A549 (cell line): Measurements from ENCODE around the gene SAMD4B. TPM values are rescaled to one million over a fixed set of nuclear protein-coding genes. Genes with fewer than 3 reads are reported as not detected.
A peak's percentile ranks its signal among the peaks of the same experiment; 100 is the strongest.

Experiments
- ATAC-seq, 2 experiments: fragments of 200-7000 bp in 1 of 2; fragments of >200 bp in 1 of 2; cut with Nextera tagmentation in 1 of 2; cut with Tn5 transposase in 1 of 2; 3 replicates each; pipeline versions ENCODE4 v1.8.0 to v1.9.1; 2018 to 2020; ENCODE audit warnings: mild to moderate bottlenecking in 1 of 2, moderate library complexity in 1 of 2
- CTCF ChIA-PET: fragments of 300-600 bp; sonication (Branson Sonifier 250); formaldehyde crosslinking; extraction: SDS; loops from one replicate; lab custom pipeline; 2021; ENCODE audit warnings: antibody characterized with exemption, inconsistent platforms; lab: Yijun Ruan, JAX
- POLR2A ChIA-PET: fragments of 350-600 bp; formaldehyde crosslinking; extraction: SDS; loops from one replicate; lab custom pipeline; 2021; ENCODE audit warnings: antibody characterized with exemption, inconsistent platforms; lab: Yijun Ruan, JAX
- DNase-seq, 2 experiments: peaks; one replicate each; pipeline versions ENCODE4 v3.0.0 to v3.0.0-alpha.2; 2011 to 2016; ENCODE audit warnings: low read depth in 1 of 2, low spot score in 1 of 2
- FAIRE-seq: peaks from 2 replicates; lab custom pipeline; 2011; peaks lifted over from hg19 to GRCh38; lab: Jason Lieb, UNC
- H3K27ac ChIP-seq, 2 experiments: fragments of >200 bp; sonication (Bioruptor Twin); formaldehyde crosslinking; 3 replicates each; pipeline ENCODE4 v1.5.1; 2016 to 2017
- H3K4me1 ChIP-seq: fragments of >200 bp; sonication (Bioruptor Twin); formaldehyde crosslinking; 3 replicates; pipeline ENCODE4 v1.6.1; 2016
- H3K4me2 ChIP-seq: fragments of >200 bp; sonication (Bioruptor Twin); formaldehyde crosslinking; 3 replicates; pipeline ENCODE4 v1.6.1; 2016
- H3K4me3 ChIP-seq: fragments of >200 bp; sonication (Bioruptor Twin); formaldehyde crosslinking; 3 replicates; pipeline ENCODE4 v1.5.1; 2016
- H3K9me3 ChIP-seq: fragments of >200 bp; sonication (Bioruptor Twin); formaldehyde crosslinking; 3 replicates; pipeline ENCODE4 v1.6.1; 2016
- ATOH8 ChIP-seq: fragments of 250-450 bp; sonication (Bioruptor Pico); IDR thresholded peaks from 2 replicates; pipeline ENCODE4 v1.5.0; 2020; ENCODE audit warnings: low read depth, mild to moderate bottlenecking, moderate library complexity
- BHLHE40 ChIP-seq: IDR thresholded peaks from 2 replicates; pipeline ENCODE4 v1.6.1; 2012; ENCODE audit warnings: low read depth, low read length, inconsistent platforms
- CBX2 ChIP-seq: fragments of 200-600 bp; sonication (generic); IDR thresholded peaks from 2 replicates; pipeline ENCODE4 v1.6.1; 2016; ENCODE audit warnings: low read depth, mild to moderate bottlenecking, borderline replicate concordance
- CEBPB ChIP-seq, 2 experiments: fragments of >200 bp in 1 of 2; sonication (Bioruptor Twin) in 1 of 2; formaldehyde crosslinking in 1 of 2; IDR thresholded peaks; 2 replicates each; pipeline ENCODE4 v1.6.1; 2012 to 2016
- CHD2 ChIP-seq: fragments of 150-350 bp; IDR thresholded peaks from 2 replicates; pipeline ENCODE4 v1.6.1; 2014; ENCODE audit warnings: low read length; ENCODE audit not compliant: partially characterized antibody
- CTCF ChIP-seq: fragments of >200 bp; sonication (Bioruptor Twin); formaldehyde crosslinking; IDR thresholded peaks from 3 replicates; pipeline ENCODE4 v1.5.1; 2016
- ELK1 ChIP-seq: fragments of 150-350 bp; IDR thresholded peaks from 2 replicates; pipeline ENCODE4 v1.6.1; 2014; ENCODE audit warnings: low read depth, mild to moderate bottlenecking, low read length
- FOSL2 ChIP-seq, 2 experiments: fragments of 450-650 bp in 1 of 2; fragments of >200 bp in 1 of 2; sonication (Bioruptor Twin) in 1 of 2; formaldehyde crosslinking; IDR thresholded peaks; 2 replicates each; pipeline versions ENCODE4 v1.5.0 to v1.6.1; 2016 to 2020; ENCODE audit warnings: mild to moderate bottlenecking in 1 of 2, moderate library complexity in 1 of 2
- FOXS1 ChIP-seq: fragments of 250-450 bp; sonication (Bioruptor Pico); IDR thresholded peaks from 2 replicates; pipeline ENCODE4 v1.5.0; 2020; ENCODE audit warnings: mild to moderate bottlenecking, moderate library complexity
- GATA3 ChIP-seq: IDR thresholded peaks from 2 replicates; pipeline ENCODE4 v1.6.1; 2012; ENCODE audit warnings: borderline replicate concordance
- HOXA7 ChIP-seq: fragments of 250-450 bp; sonication (Bioruptor Pico); IDR thresholded peaks from 2 replicates; pipeline ENCODE4 v1.5.0; 2020; ENCODE audit warnings: mild to moderate bottlenecking, moderate library complexity
- JUN ChIP-seq, 2 experiments: fragments of >200 bp; sonication (Bioruptor Twin); formaldehyde crosslinking; IDR thresholded peaks; 2 replicates in 1 of 2; 3 replicates in 1 of 2; pipeline ENCODE4 v1.6.1; 2016 to 2017
- MAFK ChIP-seq: fragments of 450-650 bp; IDR thresholded peaks from 2 replicates; pipeline ENCODE4 v1.6.1; 2014; ENCODE audit not compliant: partially characterized antibody
- MYC ChIP-seq: IDR thresholded peaks from 2 replicates; pipeline ENCODE4 v1.6.1; 2012; ENCODE audit warnings: mild to moderate bottlenecking, inconsistent platforms, low read length, improper control_type of control experiment, borderline replicate concordance
- NPAS2 ChIP-seq: fragments of 250-450 bp; sonication (Bioruptor Pico); IDR thresholded peaks from 2 replicates; pipeline ENCODE4 v1.8.0; 2022; ENCODE audit warnings: mild to moderate bottlenecking, moderate library complexity, borderline replicate concordance
- NR3C1 ChIP-seq: fragments of >200 bp; sonication (Bioruptor Twin); formaldehyde crosslinking; IDR thresholded peaks from 3 replicates; pipeline ENCODE4 v1.6.1; 2017
- PBX3 ChIP-seq: IDR thresholded peaks from 2 replicates; pipeline ENCODE4 v1.6.1; 2012
- PHF8 ChIP-seq: fragments of 200-600 bp; sonication (generic); IDR thresholded peaks from 2 replicates; pipeline ENCODE4 v1.6.1; 2016; ENCODE audit warnings: low read depth, mild to moderate bottlenecking, antibody characterized with exemption, moderate library complexity, borderline replicate concordance
- POLR2AphosphoS2 ChIP-seq: conservative IDR thresholded peaks from 2 replicates; pipeline ENCODE4 v1.6.1; 2012; ENCODE audit warnings: low read length, improper control_type of control experiment, inconsistent platforms
- RAD21 ChIP-seq, 2 experiments: fragments of >200 bp in 1 of 2; sonication (Bioruptor Twin) in 1 of 2; formaldehyde crosslinking in 1 of 2; IDR thresholded peaks in 1 of 2; conservative IDR thresholded peaks in 1 of 2; 2 replicates in 1 of 2; 3 replicates in 1 of 2; pipeline ENCODE4 v1.6.1; 2012 to 2018; ENCODE audit warnings: inconsistent platforms in 1 of 2
- REST ChIP-seq: fragments of 200-600 bp; sonication (generic); IDR thresholded peaks from 2 replicates; pipeline ENCODE4 v1.6.1; 2016; ENCODE audit warnings: antibody characterized with exemption, mild to moderate bottlenecking, moderate library complexity
- RFX5 ChIP-seq: fragments of 450-650 bp; IDR thresholded peaks from 2 replicates; pipeline ENCODE4 v1.7.1; 2014; ENCODE audit warnings: antibody characterized with exemption, mild to moderate bottlenecking, moderate library complexity
- RNF2 ChIP-seq: fragments of 200-600 bp; sonication (generic); IDR thresholded peaks from 2 replicates; pipeline ENCODE4 v1.6.1; 2016; ENCODE audit warnings: low read depth, mild to moderate bottlenecking, antibody characterized with exemption, moderate library complexity, borderline replicate concordance
- SMC3 ChIP-seq: fragments of >200 bp; sonication (Bioruptor Twin); formaldehyde crosslinking; IDR thresholded peaks from 3 replicates; pipeline ENCODE4 v1.6.1; 2018; ENCODE audit warnings: inconsistent platforms
- SREBF2 ChIP-seq: fragments of 450-650 bp; IDR thresholded peaks from 2 replicates; pipeline ENCODE4 v1.6.1; 2014; ENCODE audit warnings: mild to moderate bottlenecking, moderate library complexity
- TFCP2L1 ChIP-seq: fragments of 250-450 bp; sonication (Bioruptor Pico); IDR thresholded peaks from 2 replicates; pipeline ENCODE4 v1.5.0; 2021; ENCODE audit warnings: mild to moderate bottlenecking
- USF2 ChIP-seq: fragments of 450-650 bp; IDR thresholded peaks from 2 replicates; pipeline ENCODE4 v1.6.1; 2014; ENCODE audit warnings: antibody characterized with exemption
- ZC3H11A ChIP-seq: fragments of 450-650 bp; IDR thresholded peaks from 2 replicates; pipeline ENCODE4 v1.6.1; 2014; ENCODE audit warnings: antibody characterized with exemption, mild to moderate bottlenecking
- ZNF302 ChIP-seq: fragments of 250-450 bp; sonication (Bioruptor Pico); IDR thresholded peaks from 2 replicates; pipeline ENCODE4 v1.9.0; 2021; ENCODE audit warnings: inconsistent platforms, mild to moderate bottlenecking, moderate library complexity
- ZSCAN20 ChIP-seq: fragments of 250-450 bp; sonication (Bioruptor Pico); IDR thresholded peaks from 2 replicates; pipeline ENCODE4 v1.8.0; 2022; ENCODE audit warnings: mild to moderate bottlenecking, moderate library complexity
- WGBS: methylation state at CpG from one replicate; pipeline ENCODE4 v1.1.6; 2017; ENCODE audit errors: missing lambda C conversion rate; 5-methylcytosine and 5-hydroxymethylcytosine counted together
- polyA plus RNA-seq, 4 experiments: library from polyadenylated mRNA; depleted of rRNA in 3 of 4; stranded (reverse); fragments of >200 nt; fragmentation: RNase III in 1 of 4; extraction: RNeasy Plus Mini Kit Qiagen cat#74134 plus additional on column Dnase treatment in 1 of 4; gene quantifications; 2 replicates in 3 of 4; 3 replicates in 1 of 4; pipeline ENCODE4 v1.2.3, GENCODE V29; 2011 to 2017

SAMD4B gene
- polyA plus RNA-seq, 2 of the 4 experiments (the other 2 are of a cell fraction) = 82.1 to 118 TPM

GRCh38 chr19:39398297-39398864 lies 56.2 kb downstream of the SAMD4B start:
- H3K4me2 ChIP-seq = peak overlapping the region; percentile 85
- peak; percentile 86 for FAIRE-seq
- ChIA-PET POLR2A (interaction anchor here (0.6 to 3.8 kb wide), 12 partner anchors 9 to 468 kb away, joined by 3 to 122 read pairs (median 8); partner anchors contain the start of genes FBXO17, MRPS12, PLEKHG2 and RPS16), CTCF (interaction anchor here (0.5 to 21.4 kb wide), 66 partner anchors 9 to 995 kb away, joined by 3 to 484 read pairs (median 4); partner anchors contain the start of genes DLL3, EID2, EID2B and FAM98C)
- H3K4me1 ChIP-seq = peaks cover 63% of the 10 kb centered on the region
- 32% methylated on average over 11 of the region's 11 CpGs for WGBS
- peak; percentile 84 to 92 for DNase-seq
- peak; percentile 27 to 39 for ATAC-seq
- peak overlapping the region; percentile 22; the same call in 2 of the 3 replicates for H3K4me3 ChIP-seq
- H3K27ac ChIP-seq = peak overlapping the region; percentile 92 to 99
- H3K9me3 ChIP-seq = no peaks in the 10 kb centered on the region
- no peak for TF ChIP-seq USF2
- TF ChIP-seq NPAS2 (CRISPR knock-in tag) = no peak
- no peak for TF ChIP-seq FOXS1 (CRISPR knock-in tag)
- no peak for TF ChIP-seq SMC3
- TF ChIP-seq RFX5 = no peak
- no peak for TF ChIP-seq TFCP2L1 (CRISPR knock-in tag)
- TF ChIP-seq CBX2 = no peak
- no peak; the same call in 1 of the 2 replicates for TF ChIP-seq HOXA7 (CRISPR knock-in tag)
- TF ChIP-seq CHD2 = no peak
- 0 out of 5 replicates have a peak, but pooled peaks have one; percentile 2 to 5 for TF ChIP-seq JUN (IDR thresholded peaks at IDR 0.05)
- TF ChIP-seq NR3C1 = no peak
- no peak for TF ChIP-seq POLR2AphosphoS2
- TF ChIP-seq ZC3H11A = no peak
- TF ChIP-seq PBX3 = no peak
- 0 out of 2 replicates have a peak, but pooled peaks have one; percentile 29 for TF ChIP-seq ZSCAN20 (CRISPR knock-in tag)
- no peak for TF ChIP-seq ZNF302 (CRISPR knock-in tag)
- TF ChIP-seq REST = no peak
- no peak for TF ChIP-seq SREBF2
- TF ChIP-seq MYC = no peak
- no peak for TF ChIP-seq PHF8
- TF ChIP-seq CTCF = no peak
- no peak for TF ChIP-seq RAD21 (conservative IDR thresholded peaks at IDR 0.05 in 1 of 2, IDR thresholded peaks at IDR 0.05 in 1 of 2)
- peak; percentile 84 to 85 for TF ChIP-seq CEBPB (IDR thresholded peaks at IDR 0.05)
- peak; percentile 47; the same call in 1 of the 2 replicates for TF ChIP-seq FOSL2 (IDR thresholded peaks at IDR 0.05)
- TF ChIP-seq FOSL2 (CRISPR knock-in tag; IDR thresholded peaks at IDR 0.05) = peak; percentile 82
- TF ChIP-seq GATA3 = no peak; the same call in 1 of the 2 replicates
- no peak; the same call in 1 of the 2 replicates for TF ChIP-seq ATOH8 (CRISPR knock-in tag)
- TF ChIP-seq RNF2 = no peak
- no peak for TF ChIP-seq ELK1
- TF ChIP-seq BHLHE40 = no peak
- TF ChIP-seq MAFK = peak; percentile 20
